SH-SY5Y (cell line): Measurements from ENCODE around the gene PTPRG.

ENCODE experiments used
- GATA2 ChIP-seq: IDR thresholded peaks from 2 replicates; pipeline ENCODE4 v1.6.1; 2011; ENCODE audit warnings: mild to moderate bottlenecking, low read depth, low read length
- GATA3 ChIP-seq: IDR thresholded peaks from 2 replicates; pipeline ENCODE4 v1.6.1; 2011; ENCODE audit warnings: low read depth, mild to moderate bottlenecking, low read length, moderate library complexity

Gene PTPRG

GRCh38 chr3:61663356-61664104 lies 102.2 kb downstream of the PTPRG start:
- TF ChIP-seq GATA2: no peak
- no peak for TF ChIP-seq GATA3

DNA sequence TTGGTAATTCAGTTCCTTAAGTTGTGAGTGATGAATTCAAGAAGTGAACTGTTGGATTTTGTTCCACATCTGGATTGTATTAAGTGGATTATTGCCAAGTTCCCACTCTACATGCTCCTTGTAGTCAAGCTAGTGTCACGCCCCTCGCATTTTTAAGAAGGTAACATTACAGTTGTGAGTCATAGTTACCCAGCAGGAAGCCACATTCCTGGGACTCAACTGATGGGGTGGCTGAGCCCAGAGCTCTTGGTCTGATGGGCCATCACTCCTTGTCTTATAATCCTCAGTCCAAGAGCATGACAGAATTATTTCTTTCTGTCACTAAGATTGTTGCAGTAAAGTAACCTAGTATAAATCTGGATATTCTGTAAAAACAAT lies 102.7 kb downstream of the PTPRG start:
- TF ChIP-seq GATA2 (no peak), GATA3 (no peak)

DNA sequence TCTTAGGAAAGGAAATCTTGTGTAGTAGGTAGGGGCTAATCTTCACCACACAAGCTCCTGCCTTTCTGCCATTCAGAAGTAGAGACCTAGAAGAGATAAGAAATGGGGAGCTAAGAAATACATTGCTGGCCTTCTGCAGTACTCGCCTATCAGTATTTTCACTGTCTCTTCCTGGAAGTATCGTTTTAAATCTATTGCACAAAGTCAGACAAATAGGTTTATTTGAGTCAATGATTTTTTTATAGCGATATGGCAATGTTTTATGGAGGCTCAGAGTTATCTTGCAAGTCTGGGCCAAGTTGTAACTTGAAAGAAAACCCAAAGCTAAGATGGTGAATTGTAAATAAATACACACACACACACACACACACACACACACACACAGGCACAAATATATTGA lies 103.8 kb downstream of the PTPRG start:
- TF ChIP-seq GATA2: no peak
- no peak for TF ChIP-seq GATA3

- TF ChIP-seq GATA3 (no peak), GATA2 (no peak)
Observed at GRCh38 chr3:61665987-61666386, 104.6 kb downstream of the PTPRG start.

- TF ChIP-seq GATA3 (no peak), GATA2 (no peak)
Observed at GRCh38 chr3:61666615-61667330, 105.4 kb downstream of the PTPRG start.

DNA sequence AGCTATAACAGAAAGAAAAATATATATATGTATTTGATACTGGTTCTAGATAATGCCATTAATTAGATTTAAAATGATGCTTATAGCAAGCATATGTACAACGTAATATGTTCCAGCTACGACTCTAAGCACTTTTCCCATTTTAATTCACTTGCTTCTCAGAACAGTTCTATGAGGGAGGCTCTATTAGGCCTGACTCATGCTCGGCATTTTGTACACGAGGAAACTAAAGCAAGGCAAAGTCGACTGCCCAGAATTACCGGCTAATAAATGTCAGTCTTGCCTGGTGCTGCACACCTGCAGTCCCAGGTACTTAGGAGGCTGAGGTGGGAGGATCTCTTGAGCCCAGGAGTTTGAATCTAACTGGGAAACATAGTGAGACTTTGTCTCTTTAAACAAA lies 106.0 kb downstream of the PTPRG start:
- TF ChIP-seq GATA3 (no peak), GATA2 (no peak)

- no peak for TF ChIP-seq GATA2
- no peak for TF ChIP-seq GATA3
Observed at GRCh38 chr3:61667814-61668213, 106.4 kb downstream of the PTPRG start.

- no peak for TF ChIP-seq GATA2
Observed at GRCh38 chr3:61668317-61668864, 107.0 kb downstream of the PTPRG start.

DNA sequence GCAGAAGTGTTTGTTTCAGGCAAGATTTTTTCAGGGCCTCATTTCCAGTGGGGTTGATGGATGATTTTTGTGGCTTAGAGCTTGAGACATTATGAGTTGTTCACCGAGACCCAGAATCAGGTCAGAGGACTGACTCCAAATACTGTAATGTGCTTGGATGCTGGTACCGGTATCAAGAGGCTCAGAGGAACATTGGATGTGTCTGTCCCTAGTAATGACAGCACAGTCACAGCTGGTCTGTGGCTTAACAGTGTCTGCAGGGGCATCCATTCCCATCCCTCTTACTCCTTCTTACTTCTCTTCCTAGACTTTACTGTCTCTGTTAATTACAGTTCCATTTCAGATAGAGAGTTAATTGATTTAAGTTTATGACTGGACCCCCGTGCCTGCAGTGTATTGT lies 107.8 kb downstream of the PTPRG start:
- TF ChIP-seq GATA3 (no peak), GATA2 (no peak)

DNA sequence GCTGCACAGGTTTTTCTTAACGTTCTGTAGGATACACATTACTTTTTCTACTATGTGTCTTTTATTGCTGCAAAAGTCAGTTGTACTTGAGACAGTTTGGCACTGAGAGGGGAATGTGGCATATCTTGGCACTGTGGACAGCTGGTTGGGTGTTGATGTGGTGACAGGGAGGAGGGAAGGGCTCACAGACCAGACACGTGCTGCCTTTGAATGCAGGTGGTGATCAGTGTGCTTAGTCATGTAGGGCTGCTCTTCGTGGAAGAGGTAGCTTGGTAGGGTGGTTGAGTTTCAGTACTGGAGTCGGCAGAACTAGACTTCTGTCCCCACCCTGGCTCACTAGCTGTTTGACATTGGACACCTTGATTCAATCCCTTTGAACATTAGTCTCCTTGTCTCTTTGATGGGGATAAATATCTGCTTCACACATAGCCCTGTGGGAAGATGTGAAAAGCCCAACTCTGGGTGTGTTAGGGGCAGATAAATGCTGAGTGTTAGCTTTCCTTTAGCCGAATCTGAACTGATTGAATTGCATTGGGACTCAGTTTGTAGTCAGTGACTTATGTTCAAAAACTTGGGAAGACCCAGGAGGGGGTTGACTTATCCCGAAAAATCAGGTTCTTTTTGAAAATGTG lies 108.4 kb downstream of the PTPRG start:
- TF ChIP-seq GATA2 (no peak), GATA3 (no peak)

- TF ChIP-seq GATA2 (no peak), GATA3 (no peak)
Observed at GRCh38 chr3:61673651-61674050, 112.3 kb downstream of the PTPRG start.

GRCh38 chr3:61674596-61674995 lies 113.2 kb downstream of the PTPRG start:
- no peak for TF ChIP-seq GATA3
- no peak for TF ChIP-seq GATA2

DNA sequence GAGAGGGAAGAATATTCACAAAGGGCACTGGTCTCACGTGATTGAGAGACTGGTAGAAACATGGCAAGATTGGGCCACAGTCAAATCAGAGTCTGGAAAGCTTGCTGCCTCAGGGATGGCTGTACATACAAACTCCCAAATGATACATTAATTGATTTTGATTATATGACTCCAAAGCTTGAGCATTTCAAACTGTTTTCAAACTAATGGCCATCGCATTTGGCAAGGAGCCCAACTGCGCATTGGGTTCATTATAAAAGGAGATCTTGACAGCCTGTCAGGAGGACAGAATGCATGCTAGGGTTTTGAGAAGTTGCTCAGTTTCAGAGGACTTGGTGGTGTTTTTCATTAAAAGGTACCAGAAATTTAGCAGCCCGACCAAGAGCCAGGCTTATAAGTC lies 117.7 kb downstream of the PTPRG start:
- TF ChIP-seq GATA2 (no peak), GATA3 (no peak)

- TF ChIP-seq GATA3 (no peak), GATA2 (no peak)
Observed at GRCh38 chr3:61680617-61681016, 119.2 kb downstream of the PTPRG start.
